Stimulated activated CD8-positive, alpha-beta memory T cell treated with anti-CD3 and anti-CD28 coated beads, Interleukin-7, amount 100 ng/mL, for 24 hours (primary cell): ENCODE data around the gene SFXN4.
"Not testable (repeated sequence)": the region's sequence is repeated elsewhere in the genome, so short reads cannot be mapped to it uniquely, and the experiment has no call there.

Experiments
- DNase-seq: peaks from one replicate; pipeline ENCODE4 v3.0.0-alpha.2; 2020; ENCODE audit warnings: low read depth

The SFXN4 gene

DNA sequence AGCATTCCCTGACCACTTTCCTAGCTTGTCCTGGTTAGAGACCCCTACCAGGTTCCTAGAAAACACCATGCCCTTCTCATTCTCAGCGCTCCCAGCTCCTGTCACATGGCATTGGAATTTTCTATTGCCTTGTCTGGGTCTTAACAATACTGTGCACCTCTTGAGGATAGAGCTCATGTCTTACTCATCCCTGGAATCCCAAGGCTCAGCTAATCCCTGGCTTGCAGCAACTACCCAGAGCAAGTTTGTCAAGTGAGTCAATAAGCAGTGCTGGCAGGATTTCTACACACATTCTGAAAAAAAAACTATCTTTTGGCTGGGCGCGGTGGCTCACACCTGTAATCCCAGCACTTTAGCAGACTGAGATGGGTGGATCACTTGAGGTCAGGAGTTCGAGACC, 24.8 kb upstream of the SFXN4 start:
- DNase-seq: no peak

DNA sequence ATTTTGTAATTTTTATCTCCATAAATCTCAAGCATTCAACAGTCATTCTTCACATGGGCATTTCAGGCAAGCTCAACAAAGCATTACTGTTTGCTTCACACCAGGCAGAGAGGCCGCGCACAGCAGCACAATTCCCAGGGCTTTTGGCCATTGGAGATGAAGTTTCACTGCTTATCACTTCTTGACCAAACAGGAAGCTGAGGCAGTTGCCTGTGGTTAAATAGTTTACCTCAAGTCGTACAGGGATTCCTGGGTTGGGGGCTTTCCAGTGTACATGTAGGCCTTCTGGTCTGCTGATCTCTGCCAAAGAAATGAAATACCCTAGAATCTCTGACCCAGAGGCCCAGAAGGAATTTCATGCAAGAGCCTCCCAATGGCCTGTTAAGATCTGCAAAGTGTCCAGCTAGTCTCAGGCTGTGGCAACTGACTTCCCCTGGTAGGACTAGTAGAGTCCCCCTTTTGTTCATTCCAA, 24.3 kb upstream of the SFXN4 start:
- no peak for DNase-seq

- DNase-seq: no peak
Observed at GRCh38 chr10:119183664-119184412, 18.3 kb upstream of the SFXN4 start.

DNA sequence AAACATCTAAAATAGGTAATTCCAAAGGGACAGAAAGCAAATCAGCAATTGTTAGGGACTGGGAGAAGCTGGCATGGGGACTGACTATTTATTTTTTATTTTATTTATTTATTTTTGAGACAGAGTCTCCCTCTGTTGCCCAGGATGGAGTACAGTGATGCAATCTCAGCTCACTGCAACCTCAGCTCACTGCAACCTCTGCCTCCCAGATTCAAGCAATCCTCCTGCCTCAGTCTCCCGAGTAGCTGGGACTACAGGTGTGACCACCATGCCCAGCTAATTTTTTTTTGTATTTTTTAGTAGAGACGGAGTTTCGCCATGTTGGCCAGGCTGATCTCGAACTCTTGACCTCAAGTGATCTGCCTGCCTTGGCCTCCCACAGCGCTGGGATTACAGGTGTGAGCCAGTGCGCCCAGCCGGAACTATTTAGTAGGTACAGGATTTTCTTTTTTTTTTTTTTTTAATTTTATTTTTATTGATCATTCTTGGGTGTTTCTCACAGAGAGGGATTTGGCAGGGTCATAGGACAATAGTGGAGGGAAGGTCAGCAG, 15.4 kb upstream of the SFXN4 start:
- not testable (repeated sequence) for DNase-seq

DNA sequence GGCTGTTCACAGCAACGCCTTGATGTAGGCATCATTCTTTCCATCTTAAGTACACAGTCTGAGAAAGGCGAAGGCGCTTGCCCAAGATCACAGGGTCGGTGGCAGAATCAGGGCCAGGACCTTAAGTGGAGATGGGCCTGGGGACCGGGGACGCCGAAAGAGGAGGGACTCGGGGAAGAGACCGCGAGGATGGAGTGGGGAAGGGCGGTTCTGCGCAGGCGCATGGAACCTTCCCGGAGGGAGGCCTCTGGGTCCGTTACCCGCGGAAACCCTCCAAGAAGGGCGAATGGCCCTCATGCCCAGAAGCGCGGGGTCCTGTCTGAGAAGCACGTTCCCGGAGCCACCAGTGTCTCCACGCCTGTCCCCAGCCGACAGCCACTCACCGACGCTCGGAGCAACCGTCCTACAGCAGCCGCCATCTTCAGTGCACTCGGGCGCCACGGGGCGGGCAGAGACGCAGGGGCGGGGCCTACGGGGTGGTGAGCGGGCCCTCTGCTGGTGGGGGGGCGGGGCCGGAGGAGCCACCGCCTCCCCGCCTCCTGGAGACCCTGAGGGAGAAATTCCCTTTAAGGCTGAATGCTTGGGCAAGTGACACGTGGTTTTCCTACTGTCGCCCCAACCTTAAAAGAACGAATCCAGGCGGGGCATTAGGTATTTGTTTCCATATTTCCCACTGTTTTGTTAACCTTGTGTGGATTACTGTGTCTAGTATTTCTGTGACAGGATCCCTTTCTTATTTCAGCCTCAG, 13.0 kb upstream of the SFXN4 start, which contains the start of gene PRDX3:
PRDX3 (minus strand) TSS at position 441 of the 748 bp plus-strand sequence; CDS start at position 419, 22 bp downstream.
- peak; percentile 89 for DNase-seq

GRCh38 chr10:119177708-119178371, 12.3 kb upstream of the SFXN4 start:
- no peak for DNase-seq

- DNase-seq: no peak
Observed at GRCh38 chr10:119176166-119176565, 10.7 kb upstream of the SFXN4 start.

DNA sequence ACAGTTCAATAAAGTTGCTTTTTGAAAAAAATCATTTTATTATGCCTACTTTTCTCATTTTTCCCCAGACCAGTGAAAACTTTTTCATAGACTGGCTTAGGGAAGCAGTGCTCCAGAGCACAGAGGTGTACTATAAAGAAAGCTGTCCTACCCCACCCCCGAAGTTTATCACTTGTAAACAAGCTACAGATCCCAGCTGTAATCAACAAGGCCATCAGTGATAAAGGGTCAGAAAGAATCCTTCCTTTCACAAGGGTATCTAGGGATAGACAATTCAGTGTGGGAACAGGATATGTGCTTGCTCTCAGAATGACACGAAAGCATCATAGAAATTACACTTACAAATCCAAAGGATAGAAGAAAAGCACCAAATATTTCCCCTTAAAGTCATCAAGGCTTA, 8.6 kb upstream of the SFXN4 start:
- DNase-seq: no peak

- no peak for DNase-seq
Observed at GRCh38 chr10:119167041-119167440, 1.5 kb upstream of the SFXN4 start.

DNA sequence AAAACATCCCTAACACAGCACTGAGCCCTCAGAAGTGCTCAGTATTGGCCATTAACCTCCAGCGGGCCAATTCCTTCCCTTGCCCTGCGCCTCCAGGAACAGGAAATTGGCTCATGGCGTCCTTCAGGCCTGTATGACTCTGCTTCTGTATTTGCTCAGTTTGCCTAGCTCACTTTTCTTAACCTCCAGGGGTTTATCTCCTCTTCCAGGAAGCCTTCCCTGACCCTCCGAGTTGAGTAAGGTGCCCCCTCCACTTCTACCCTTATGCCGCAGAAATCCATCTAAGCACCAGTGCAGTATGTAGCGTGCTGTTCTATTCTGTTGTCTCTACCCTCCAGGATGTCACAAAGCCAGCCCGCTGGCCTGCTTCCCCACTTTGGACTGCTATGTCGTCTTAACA, 1.1 kb upstream of the SFXN4 start:
- DNase-seq: no peak

- no peak for DNase-seq
Observed at GRCh38 chr10:119166118-119166500, 595 bp upstream of the SFXN4 start.

DNA sequence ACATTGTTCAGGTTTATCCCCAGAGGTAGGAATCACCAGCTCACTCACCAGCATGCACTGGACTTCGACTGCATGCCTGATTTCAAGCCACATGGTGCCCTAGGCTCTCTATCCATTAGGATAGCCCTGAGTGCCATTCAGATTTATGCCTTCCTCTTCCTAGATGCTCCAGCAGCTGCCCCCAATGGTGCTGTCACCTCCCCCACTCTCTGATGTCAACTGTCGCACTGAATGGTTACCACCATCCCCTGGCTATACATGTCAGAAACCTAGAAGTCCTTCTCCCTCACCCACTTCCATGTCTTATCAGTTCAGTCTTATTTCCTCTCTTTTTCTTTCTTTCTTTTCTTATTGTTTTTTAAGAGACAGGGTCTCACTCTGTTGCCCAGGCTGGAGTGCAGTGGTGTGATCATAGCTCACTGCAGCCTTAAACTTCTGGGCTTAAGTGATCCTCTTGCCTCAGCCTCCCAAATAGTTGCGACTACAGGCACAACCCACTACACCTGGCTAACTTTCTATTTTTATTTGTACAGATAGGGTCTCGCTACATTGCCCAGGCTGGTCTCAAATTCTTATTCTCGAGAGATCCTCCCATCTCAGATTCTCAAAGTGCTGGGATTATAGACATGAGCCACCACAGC, 2.9 kb downstream of the SFXN4 start:
- DNase-seq: no peak

GRCh38 chr10:119161680-119162451, 3.6 kb downstream of the SFXN4 start:
- no peak for DNase-seq

- no peak for DNase-seq
Observed at GRCh38 chr10:119159332-119159731, 6.2 kb downstream of the SFXN4 start.

GRCh38 chr10:119153661-119154060, 11.9 kb downstream of the SFXN4 start:
- DNase-seq: no peak

GRCh38 chr10:119153041-119153440, 12.5 kb downstream of the SFXN4 start:
- no peak for DNase-seq

DNA sequence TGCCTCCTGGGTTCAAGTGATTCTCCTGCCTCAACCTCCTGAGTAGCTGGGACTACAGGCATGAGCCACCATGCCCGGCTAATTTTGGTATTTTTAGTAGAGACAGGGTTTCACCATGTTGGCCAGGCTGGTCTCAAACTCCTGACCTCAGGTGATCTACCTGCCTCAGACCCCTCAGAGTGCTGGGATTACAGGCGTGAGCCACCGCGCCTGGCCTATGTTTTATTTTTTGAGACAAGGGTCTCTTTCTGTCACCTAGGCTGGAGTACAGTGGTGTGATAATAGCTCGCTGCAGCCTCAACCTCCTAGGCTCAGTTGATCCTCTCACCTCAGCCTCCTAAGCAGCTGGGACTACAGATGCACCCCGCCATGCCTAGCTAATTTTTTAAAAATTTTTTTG, 13.9 kb downstream of the SFXN4 start:
- not testable (repeated sequence) for DNase-seq

- no peak for DNase-seq
Observed at GRCh38 chr10:119149729-119150128, 15.8 kb downstream of the SFXN4 start.

DNA sequence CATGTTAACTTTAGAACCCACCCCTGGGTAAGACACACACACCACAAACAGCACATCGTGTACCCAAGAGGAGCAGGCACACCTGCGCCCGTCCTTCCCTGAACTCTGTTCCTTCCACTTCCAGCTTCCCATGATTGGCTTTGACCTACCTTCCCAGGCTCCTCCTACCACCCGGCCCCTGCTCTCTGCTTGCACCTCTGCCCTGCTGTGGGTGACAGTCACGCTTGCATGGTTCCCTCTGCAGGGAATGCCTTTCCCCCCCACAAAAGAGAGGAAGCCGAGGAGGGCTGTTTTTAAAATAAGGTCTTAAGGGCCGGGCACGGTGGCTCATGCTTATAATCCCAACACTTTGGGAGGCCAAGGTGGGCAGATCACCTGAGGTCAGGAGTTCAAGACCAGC, 16.4 kb downstream of the SFXN4 start:
- DNase-seq: no peak

GRCh38 chr10:119143657-119144056, 21.9 kb downstream of the SFXN4 start:
- DNase-seq: no peak

GRCh38 chr10:119140603-119141245, 24.8 kb downstream of the SFXN4 start:
- DNase-seq: no peak
